Renal pelvis (tissue), 4 donors: Measurements from ENCODE around the gene IRX6. TPM values are rescaled to one million over a fixed set of nuclear protein-coding genes. Genes with fewer than 3 reads are reported as not detected.

Experiments used
- DNase-seq: peaks from one replicate; pipeline ENCODE4 v3.0.0-alpha.2; 2013
- polyA plus RNA-seq, 3 donors: library from polyadenylated mRNA; unstranded; fragments of 120-200 nt; gene quantifications; one replicate each; pipeline ENCODE4 v1.2.1, GENCODE V29; 2013; ENCODE audit not compliant: insufficient read length in 3 of 3

The IRX6 gene
- polyA plus RNA-seq, 3 donors: 6.4 to 7.0 (median 7.0) TPM

DNA sequence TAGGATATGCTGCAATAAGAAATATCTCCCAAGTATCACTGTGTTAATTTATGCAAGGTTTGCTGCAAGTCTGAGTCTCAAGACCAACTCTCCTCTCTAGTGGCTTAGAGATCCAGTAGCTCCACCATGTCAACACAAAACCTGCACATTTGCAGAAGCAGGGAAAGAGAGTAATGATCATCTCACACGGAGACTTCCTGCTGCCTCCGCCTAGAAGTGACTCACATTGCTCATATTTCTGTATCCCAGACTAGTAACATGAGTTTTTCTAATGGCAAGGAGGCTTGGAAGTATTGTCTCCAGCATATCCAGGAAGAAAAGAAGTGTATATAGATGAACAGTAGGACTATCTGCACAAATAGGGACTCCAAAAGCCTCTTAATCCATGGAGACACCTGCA is 15.0 kb upstream of the IRX6 start:
- no peak for DNase-seq

DNA sequence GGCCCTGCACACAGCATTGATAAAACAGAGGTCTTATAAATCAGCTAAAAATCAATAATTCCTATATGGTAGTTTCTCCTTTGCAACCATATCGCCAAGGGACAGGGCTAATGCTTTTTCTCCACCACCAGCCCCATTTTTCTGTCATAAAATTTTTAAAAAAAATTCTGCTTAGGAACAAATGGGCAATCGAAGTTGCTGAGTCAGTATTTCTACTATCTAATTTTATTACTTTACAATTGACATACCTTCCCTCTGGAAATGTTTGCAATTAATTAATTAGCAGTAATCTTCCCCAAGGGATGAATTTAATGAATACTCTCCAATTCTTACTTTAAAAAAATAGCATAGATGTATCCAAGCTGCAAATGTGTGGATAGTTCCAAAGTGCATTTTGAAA is 1.7 kb upstream of the IRX6 start:
- DNase-seq: no peak

DNA sequence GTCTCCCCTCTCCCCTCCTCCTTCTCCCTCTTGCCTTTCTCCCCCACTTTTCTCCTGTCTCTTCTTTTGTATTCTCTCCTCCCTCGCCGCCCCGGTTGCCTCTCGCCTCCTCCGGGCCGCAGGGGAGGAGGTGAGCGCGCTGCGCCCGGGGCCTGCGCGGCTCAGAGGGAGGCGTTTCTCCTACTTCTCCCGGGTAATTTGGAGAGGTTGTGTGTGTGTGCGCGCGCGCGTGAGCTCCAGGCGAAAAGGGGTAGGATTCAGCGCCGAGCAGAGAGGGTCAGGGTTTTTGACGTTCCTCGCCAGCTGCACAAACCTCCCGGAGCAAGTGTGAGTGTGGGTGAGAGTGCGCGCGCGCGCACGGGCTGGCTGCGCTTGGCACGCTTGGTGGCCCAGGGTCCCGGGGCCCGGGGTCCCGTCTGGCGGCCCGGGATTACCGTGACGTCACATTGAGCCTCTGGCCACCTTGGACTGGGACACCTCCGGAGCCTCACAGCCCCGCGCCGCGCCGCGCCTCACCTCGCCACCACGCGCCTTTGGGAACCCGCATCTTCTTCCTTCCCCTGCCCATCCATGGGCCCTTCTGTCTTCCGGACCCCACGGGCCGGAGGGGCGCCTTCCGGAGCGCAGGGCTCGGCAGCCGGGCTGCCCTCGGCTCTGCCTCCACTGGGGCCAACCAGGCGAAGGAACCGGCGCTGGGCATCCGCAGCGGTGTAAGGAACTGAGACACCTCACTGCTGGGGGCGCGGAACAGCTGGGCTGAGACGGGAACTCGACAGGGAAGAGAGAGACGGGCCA is 479 bp downstream of the IRX6 start:
- no peak for DNase-seq

DNA sequence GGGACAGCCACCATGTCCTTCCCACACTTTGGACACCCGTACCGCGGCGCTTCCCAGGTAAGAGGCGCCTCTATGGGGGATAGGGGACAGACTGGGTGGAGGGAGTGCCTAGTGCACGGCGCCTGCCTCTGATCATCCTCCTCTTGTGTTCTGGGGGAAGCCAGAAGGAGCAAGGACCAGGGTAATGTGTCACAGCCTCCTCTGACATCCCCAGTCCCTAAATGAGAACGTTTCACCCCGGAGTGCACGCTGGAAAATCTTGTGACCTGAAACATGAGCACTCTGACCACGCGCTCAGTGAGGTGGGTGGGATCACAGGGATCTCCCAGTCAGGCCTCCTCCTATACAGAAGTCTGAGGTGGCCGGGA is 1.1 kb downstream of the IRX6 start:
- DNase-seq: no peak

DNA sequence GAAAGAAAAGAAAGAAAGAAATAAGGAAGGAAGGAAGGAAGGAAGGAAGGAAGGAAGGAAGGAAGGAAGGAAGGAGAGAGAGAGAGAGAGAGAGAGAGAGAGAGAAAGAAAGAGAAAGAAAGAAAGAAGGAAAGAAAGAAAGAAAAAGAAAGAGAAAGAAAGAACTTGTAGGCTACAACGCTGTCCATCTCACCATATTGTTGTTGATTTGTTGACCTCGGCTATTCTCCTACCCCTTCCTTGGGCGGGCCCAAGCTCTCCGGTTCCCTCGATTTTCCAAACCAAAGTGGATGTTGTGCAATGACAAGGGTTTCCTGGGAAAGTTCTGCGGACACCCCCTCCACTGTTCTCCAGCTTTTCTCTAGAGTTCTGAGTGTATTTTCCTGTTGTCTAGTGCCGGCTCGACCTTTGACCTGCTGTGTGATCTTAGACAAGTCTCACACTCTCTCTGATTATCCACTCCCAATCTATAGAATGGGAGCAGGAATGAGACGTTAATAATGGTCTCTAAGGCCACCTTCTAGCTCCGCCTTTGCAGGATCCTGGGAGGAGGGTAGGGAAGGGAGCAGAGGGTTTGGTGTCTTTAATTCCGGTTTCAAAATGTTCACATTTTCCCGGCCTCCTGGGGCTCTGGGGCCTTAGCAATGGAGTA is 1.6 kb downstream of the IRX6 start:
- DNase-seq: no peak

DNA sequence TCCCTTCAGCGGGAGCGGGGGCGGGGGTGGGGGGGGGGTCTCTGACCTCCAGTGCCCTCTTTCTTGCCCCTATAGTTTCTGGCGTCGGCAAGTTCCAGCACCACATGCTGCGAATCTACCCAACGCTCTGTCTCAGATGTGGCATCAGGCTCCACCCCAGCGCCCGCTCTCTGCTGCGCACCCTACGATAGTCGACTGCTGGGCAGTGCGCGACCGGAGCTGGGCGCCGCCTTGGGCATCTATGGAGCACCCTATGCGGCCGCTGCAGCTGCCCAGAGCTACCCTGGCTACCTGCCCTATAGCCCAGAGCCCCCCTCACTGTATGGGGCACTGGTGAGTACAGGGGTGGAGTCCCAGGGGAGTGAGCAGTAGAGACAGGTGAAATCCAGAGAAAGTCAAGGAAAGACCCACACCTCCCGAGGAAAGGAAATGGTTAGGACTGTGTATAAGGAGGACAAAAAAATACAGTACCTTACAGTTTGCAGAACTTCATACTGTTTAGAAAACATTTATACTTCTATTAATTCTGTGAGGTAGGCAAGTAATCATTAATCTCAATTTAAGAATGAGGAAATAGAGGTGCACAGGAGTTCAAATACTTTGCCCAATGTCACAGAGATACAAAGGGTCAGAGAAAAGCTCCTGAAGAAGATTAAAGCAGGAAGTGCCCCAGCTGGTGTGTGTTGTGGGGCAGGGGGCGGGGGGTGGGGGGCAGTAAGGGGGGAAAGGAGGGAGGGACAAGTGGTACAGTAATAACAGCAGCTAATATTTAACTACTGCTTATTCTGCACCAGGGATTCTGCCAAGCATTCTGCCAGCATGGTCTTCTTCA is 2.5 kb downstream of the IRX6 start:
- DNase-seq: no peak

DNA sequence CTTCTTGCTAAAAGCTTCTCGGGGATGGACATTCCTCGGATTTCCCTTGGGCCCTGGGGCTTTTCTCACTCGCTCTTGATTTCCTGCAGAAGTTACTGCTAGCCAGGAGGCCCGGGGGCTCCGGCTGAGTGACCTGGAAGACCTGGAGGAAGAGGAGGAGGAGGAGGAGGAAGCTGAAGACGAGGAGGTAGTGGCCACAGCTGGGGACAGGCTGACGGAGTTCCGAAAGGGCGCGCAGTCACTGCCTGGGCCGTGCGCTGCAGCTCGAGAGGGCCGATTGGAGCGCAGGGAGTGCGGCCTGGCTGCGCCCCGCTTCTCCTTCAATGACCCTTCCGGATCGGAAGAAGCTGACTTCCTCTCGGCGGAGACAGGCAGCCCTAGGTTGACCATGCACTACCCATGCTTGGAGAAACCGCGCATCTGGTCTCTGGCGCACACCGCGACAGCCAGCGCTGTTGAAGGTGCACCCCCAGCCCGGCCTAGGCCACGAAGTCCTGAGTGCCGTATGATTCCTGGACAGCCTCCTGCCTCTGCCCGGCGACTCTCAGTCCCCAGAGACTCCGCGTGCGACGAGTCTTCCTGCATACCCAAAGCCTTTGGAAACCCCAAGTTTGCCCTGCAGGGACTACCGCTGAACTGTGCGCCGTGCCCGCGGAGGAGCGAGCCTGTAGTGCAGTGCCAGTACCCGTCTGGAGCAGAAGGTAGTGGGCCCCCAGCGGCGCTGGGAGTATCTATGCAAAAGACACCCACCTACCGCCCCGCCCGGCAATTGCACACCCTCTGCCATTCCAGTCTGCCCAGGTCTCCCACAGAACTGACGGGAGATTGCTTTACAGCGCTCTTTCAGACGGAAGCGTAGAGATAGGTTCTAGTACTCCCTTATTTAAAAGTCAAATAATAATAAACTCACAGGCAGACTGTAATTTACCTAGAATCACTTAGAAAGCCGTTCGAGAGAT is 4.9 kb downstream of the IRX6 start:
- DNase-seq: no peak

DNA sequence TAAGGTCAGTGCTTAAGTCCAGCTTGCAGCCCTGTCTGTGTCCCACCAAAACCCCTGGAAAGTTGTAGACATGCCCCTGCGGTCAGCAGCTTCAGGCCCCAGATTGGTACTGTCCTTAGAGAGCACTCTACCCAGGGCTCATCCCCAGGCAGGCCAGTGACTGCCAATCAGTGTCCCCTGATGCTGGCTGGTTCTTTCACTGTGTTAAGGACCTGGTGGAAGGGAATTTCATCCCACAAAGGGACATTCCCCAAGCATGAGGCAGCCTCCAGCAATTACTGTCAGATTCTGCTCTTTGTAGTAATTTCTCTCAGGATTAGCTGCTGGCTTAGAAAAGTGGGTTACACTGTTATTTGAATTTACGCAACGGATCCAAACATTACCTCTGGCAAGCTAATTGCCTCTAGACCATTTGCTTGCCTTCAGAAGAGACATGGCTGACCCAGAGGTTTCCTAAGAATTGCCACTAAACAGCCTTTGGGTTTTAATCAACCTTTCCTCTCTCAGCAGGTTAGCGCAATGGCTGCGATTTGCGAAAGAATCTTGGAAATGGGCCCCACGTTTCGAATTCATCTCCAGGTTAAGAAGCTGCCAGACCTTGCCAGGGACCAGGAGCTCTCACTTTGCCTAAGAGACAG is 5.9 kb downstream of the IRX6 start:
- no peak for DNase-seq

DNA sequence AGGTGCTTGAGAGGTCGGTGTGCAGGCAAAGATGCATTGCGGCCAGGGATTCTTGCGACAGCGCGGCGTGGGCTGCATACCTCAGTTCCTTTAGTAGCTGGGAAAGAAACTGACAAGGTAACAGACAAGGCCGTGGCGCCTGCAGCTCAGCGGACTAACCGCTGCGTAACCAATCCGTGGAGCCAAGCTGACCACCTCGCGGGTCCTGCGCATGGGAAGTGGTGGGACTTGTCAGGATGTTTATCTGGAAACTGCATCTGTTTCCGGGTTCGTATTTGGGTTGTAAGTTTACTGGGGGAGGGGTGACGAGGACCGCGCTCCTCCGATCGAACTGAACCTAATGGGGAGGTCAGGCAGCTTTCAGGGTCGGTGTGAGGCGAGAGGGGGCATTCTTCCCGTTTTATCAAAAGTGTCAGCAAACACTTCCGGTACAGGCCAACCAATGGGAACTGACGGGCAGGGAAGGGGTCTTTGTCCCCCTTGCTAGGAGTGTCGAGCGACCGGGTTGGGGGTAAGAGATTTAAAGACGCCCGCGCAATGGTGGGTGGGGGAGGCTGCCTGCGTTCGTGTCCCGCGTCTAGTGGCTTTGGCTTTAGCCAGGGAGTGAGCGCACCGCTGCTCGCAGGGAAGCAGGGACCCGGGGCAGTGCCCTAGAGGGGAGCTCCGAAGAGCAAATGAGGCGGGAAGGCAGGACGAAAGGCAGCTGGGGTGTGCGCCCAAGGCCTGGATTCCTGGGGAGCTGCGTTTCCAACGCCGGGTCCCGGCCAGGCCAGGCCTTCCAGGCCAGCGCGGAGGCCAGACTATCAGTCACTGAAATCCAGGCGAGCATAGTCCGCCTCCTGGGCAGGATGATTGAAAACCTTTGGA is 7.0 kb downstream of the IRX6 start:
- DNase-seq: no peak

DNA sequence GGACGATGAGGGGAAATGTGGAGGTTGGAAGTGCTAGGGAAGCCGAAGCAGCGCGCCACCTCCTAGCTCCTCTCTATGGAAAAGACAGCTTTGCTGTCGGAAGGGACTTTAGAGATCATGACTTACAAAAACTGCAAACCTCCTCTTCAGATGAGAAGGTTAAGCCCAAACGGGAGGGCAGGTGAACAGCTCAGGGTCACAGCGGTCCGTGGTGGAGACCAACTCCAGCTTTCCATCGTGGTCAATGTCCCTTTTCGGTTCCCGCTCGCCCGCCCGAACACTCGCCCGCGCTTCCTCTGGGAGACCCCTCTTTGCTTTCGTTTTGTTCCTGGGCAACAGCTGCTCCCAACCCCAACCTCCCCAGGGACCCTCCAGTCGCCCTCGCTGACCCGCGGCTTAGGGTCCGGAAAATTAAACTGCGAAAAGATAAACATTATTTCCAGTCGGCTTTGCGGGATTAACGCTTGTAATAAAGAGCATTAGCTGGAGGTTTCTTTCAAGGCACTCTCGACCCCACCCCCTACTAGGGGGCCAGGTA is 7.7 kb downstream of the IRX6 start:
- no peak for DNase-seq

DNA sequence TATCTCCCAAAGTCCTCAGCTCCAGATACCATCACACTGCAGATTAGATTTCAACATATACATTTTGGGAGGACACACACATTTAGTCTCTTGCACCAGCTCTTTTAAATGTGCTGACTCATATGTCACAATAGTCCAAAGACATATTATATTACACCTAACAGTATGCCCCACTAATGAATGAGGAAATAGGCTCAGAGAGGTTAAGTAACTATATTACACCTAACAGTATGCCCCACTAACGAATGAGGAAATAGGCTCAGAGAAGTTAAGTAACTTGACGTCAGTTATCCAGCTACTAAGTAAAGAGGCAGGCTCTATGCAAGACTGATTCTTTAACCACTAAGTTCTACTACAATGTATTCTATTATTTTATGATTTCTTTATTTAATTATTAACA is 9.7 kb downstream of the IRX6 start:
- DNase-seq: no peak

DNA sequence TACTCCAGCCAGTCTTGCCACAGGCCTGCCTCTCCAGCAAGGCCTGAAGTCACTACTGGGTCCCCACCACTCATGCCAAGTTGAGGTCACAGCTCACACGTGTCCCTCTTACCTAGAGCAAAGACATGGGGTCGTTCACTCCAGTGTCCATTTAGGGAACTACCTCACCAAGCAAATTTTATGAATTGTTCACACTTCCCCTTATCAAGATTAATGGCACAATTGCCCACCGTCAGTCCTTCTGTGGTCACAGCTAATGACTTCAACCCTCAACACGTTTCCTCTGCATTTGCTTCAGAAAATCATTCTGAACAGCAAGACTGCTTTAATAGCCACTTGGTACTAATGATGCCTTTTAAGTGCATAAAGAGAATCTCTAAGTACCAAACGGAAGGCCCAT is 14.6 kb downstream of the IRX6 start:
- no peak for DNase-seq

DNA sequence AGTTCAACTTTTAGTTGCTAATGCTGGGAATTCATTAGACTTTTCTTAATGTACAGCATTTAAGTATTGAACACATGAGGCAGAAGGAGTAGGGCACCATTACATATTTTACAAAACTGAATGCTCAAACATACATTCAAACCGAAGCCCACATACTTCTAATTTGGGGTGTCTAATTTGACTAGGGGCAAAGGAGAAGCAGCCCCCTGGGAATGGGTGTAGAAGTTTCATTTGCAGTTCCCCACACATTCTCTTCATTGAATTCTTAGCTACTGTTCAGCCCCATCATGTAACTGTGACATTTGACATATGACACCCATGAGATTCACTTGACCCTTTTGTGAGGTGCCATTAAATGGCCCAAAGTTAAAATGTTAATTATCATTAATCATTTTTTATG is 16.4 kb downstream of the IRX6 start:
- DNase-seq: no peak

DNA sequence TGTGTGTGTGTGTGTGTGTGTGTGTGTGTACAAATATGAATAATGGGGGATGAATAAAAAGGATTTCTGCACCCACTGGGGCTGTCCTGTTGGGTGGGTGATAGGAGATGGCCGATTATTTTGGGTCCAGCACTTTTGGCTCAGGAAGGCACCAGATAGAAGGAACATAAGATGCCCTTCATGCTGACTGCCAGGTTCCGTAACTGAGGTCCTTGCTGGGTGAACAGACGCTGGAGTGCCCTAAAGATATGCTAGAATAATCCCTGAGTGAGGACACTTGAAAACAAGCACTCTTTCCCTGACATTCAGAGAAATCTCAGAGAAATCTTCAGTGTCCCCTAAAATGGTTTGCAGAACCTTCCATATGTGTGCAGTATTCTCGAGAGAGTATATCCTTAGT is 17.7 kb downstream of the IRX6 start:
- DNase-seq: no peak

DNA sequence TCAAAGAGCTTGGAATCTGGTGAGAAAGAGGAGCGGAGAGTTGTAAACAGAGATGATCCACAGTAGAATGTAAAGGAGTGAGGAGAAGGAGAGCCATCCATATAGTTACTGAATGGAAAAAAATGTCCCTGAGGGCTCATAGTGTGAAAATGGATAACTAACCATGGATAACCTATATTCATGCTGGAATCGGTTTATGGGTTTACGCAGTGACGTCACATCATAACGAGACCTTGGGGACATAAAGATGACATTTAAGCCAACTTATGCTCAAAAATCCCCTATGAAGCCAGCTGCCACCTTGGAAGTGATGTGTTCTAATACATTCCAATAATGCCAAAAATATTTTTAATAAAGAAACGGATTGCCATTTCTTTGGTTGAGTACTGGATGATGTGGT is 22.5 kb downstream of the IRX6 start:
- no peak for DNase-seq

DNA sequence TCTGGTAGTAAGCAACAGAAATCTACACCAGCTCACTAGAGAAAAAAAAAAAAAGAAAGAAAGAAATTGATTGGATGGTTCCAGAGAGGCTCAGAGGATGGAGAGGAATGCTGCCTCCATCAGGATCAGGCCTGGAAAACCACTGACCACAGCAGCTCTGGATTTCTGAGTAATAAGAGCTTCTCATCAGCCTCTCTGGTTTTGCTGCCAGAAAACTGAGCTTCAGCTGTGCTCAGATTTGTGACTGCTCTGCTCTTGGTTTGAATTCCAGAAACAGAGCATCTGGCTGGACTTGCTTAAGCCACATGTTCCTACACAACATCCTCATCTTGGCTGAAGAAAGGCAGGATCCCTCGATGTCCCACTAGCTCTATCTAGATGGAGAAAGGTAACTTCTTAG is 25.9 kb downstream of the IRX6 start:
- DNase-seq: no peak

DNA sequence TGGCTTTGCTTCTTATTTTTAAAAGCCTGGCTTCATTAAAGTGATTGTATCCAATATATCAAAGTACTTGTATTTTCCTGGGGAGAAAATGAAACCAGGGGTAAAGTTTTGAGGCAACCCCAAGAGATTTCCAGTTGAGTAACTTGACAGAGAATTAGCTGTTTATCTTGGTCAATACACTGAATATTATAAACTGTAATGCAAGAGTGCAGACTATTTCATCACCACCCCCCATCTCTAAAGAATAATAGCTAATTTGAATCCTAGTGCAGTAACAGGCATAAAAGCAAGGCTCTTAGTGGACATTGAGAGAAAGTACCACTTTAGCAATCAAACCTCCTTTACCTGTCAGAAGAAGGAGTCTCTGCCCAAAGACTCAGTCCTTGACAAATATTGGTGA is 27.0 kb downstream of the IRX6 start:
- DNase-seq: no peak

DNA sequence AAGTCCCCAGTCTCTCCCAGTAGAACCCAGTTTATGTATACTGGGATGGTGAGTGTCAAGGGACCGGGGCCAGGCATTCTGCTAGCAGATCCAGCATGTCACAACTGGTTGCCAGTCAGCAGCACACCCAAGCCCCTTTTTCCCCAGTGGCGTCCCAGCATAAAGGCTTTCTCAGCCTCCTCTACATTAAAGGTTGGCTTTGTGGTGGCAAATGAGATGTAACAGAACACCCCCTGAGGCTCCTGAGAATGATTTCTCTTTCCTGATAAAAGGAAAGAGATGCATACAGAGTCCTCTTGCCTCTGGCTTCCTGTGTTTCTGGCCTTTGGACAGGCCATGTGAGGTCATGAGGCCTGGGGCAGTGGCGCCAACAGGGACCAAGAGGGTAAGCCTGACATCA is 27.9 kb downstream of the IRX6 start:
- no peak for DNase-seq

DNA sequence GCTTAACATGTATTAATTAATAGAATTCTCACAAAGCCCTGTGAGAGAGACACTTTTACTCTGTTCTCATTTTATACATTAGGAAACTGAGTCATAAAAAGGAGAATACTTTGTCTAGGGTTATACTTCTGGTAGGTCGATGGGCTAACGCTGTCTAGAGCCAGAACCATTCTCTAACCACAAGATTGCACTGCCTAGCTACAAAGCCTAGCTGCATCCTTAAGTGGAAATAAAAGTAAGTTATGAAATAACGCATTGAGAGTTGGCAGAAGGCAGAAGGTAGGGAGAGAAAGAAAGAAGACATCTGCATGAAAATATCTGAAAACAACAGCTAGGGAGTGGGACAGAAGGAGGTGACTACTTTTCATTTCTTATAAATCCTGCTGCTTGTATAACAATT is 33.2 kb downstream of the IRX6 start:
- no peak for DNase-seq

DNA sequence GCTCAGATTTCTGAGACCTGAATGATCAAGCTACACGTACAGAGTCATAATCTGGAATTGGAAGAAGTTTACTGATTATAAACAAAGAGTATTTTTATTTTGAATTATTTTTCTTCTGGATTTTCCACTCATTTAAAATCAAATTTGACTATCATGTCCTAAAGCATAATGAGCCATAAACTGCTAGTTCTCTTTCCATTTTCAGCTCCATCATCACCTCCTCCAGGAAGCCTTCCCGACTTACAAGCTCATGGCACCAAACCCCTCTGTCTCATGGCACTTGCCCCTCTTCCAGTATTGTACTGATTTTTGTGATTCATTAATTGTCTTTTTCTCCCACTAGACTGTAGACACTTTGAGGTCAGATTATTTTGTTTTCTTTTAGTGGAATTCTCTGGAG is 35.9 kb downstream of the IRX6 start:
- DNase-seq: no peak
